ENCODE measurements around the gene HOXD11. TPM values are rescaled to one million over a fixed set of nuclear protein-coding genes. Genes with fewer than 3 reads are reported as not detected.
A peak's percentile ranks its signal among the peaks of the same experiment; 100 is the strongest.

HOXD11 gene
- total RNA-seq, 2 experiments from 2014 or later = not detected

GRCh38 chr2:176076063-176076462 lies 31.0 kb upstream of the HOXD11 start:
- H3K36me3 Mint-ChIP-seq = peaks cover 16% of the 10 kb centered on the region
- intact Hi-C loops (cut with micrococcal nuclease) = no loop called here
- H3K4me3 Mint-ChIP-seq = no peak overlapping the region

GRCh38 chr2:176076796-176077195 lies 30.3 kb upstream of the HOXD11 start:
- Mint-ChIP-seq H3K36me3 (peaks cover 22% of the 10 kb centered on the region), H3K4me1 (ENCODE audit: low read depth) (peaks cover 19% of the 10 kb centered on the region), H3K27ac (no peak overlapping the region), H3K4me3 (no peak overlapping the region), H3K27me3 (peaks cover 77% of the 10 kb centered on the region), H3K9me3 (peaks cover 15% of the 10 kb centered on the region)
- no peak for DNase-seq
- ChIA-PET POLR2A (no interaction called here), CTCF (interaction anchor here (1.0 kb wide), 1 partner anchor 387 kb away, joined by 6 read pairs; no protein-coding TSS in a partner anchor)
- intact Hi-C loops (cut with micrococcal nuclease) = no loop called here

More at GRCh38 chr2:176076063-176076462, 31.0 kb upstream of the HOXD11 start:
- CTCF ChIA-PET = no interaction called here
- Mint-ChIP-seq H3K27ac (no peak overlapping the region), H3K9me3 (peaks cover 10% of the 10 kb centered on the region), H3K4me1 (ENCODE audit: low read depth) (peaks cover 18% of the 10 kb centered on the region), H3K27me3 (peaks cover 74% of the 10 kb centered on the region)
- POLR2A ChIA-PET = no interaction called here
- no peak for DNase-seq

GRCh38 chr2:176078541-176079284 lies 28.4 kb upstream of the HOXD11 start:
- CTCF ChIA-PET = interaction anchor here (0.7 kb wide), 1 partner anchor 15 kb away, joined by 3 read pairs; no protein-coding TSS in a partner anchor
- POLR2A ChIA-PET = no interaction called here
- peaks cover 73% of the 10 kb centered on the region for H3K27me3 Mint-ChIP-seq
- H3K9me3 Mint-ChIP-seq = peaks cover 17% of the 10 kb centered on the region
- H3K36me3 Mint-ChIP-seq = peaks cover 34% of the 10 kb centered on the region
- DNase-seq = no peak
- H3K4me1 Mint-ChIP-seq (ENCODE audit: low read depth) = peaks cover 17% of the 10 kb centered on the region
- H3K4me3 Mint-ChIP-seq = peak overlapping the region; percentile 30
- peak overlapping the region; percentile 2 for H3K27ac Mint-ChIP-seq
- intact Hi-C loops (cut with micrococcal nuclease) = no loop called here

- peak overlapping the region; percentile 42 for H3K27ac Mint-ChIP-seq
- intact Hi-C loops (cut with micrococcal nuclease) = no loop called here
Observed at GRCh38 chr2:176079285-176079830, 27.7 kb upstream of the HOXD11 start.

GRCh38 chr2:176079831-176080539 lies 27.1 kb upstream of the HOXD11 start:
- no peak for DNase-seq
- POLR2A ChIA-PET = interaction anchor here (0.6 kb wide), 1 partner anchor 380 kb away, joined by 3 read pairs; no protein-coding TSS in a partner anchor
- H3K27ac Mint-ChIP-seq = peak overlapping the region; percentile 42
- H3K4me1 Mint-ChIP-seq (ENCODE audit: low read depth) = peaks cover 17% of the 10 kb centered on the region
- H3K36me3 Mint-ChIP-seq = peaks cover 39% of the 10 kb centered on the region
- peaks cover 22% of the 10 kb centered on the region for H3K9me3 Mint-ChIP-seq
- H3K4me3 Mint-ChIP-seq = peak overlapping the region; percentile 30
- intact Hi-C loops (cut with micrococcal nuclease) = loop anchor here (2.0 kb wide), 1 partner anchor 17 kb away; no protein-coding TSS in a partner anchor
- H3K27me3 Mint-ChIP-seq = peaks cover 74% of the 10 kb centered on the region
- CTCF ChIA-PET = interaction anchor here (0.7 to 1.2 kb wide), 3 partner anchors 14 to 18 kb away, joined by 3 read pairs; no protein-coding TSS in a partner anchor

More at GRCh38 chr2:176079285-176079830, 27.7 kb upstream of the HOXD11 start:
- Mint-ChIP-seq H3K4me1 (ENCODE audit: low read depth) (peaks cover 17% of the 10 kb centered on the region), H3K4me3 (peak overlapping the region; percentile 30), H3K9me3 (peaks cover 22% of the 10 kb centered on the region), H3K36me3 (peaks cover 39% of the 10 kb centered on the region), H3K27me3 (peaks cover 74% of the 10 kb centered on the region)
- ChIA-PET CTCF (interaction anchor here (0.7 to 1.2 kb wide), 2 partner anchors 14 to 18 kb away, joined by 3 read pairs; no protein-coding TSS in a partner anchor), POLR2A (interaction anchor here (0.6 kb wide), 1 partner anchor 380 kb away, joined by 3 read pairs; no protein-coding TSS in a partner anchor)
- no peak for DNase-seq

GRCh38 chr2:176080540-176081375 lies 26.3 kb upstream of the HOXD11 start:
- Mint-ChIP-seq H3K4me3 (peak overlapping the region; percentile 45), H3K27ac (peak overlapping the region; percentile 52), H3K4me1 (ENCODE audit: low read depth) (peaks cover 17% of the 10 kb centered on the region), H3K9me3 (peaks cover 19% of the 10 kb centered on the region), H3K27me3 (peaks cover 75% of the 10 kb centered on the region), H3K36me3 (peaks cover 39% of the 10 kb centered on the region)
- intact Hi-C loops (cut with micrococcal nuclease) = loop anchor here (2.0 kb wide), 1 partner anchor 16 kb away; no protein-coding TSS in a partner anchor
- ChIA-PET CTCF (interaction anchor here (0.9 to 2.0 kb wide), 3 partner anchors 15 to 17 kb away, joined by 3 to 7 read pairs (median 3); no protein-coding TSS in a partner anchor), POLR2A (no interaction called here)
- no peak for DNase-seq

GRCh38 chr2:176081376-176081836 lies 25.7 kb upstream of the HOXD11 start:
- peak overlapping the region; percentile 45 for H3K4me3 Mint-ChIP-seq
- H3K4me1 Mint-ChIP-seq (ENCODE audit: low read depth) = peaks cover 17% of the 10 kb centered on the region
- H3K9me3 Mint-ChIP-seq = peaks cover 18% of the 10 kb centered on the region
- H3K36me3 Mint-ChIP-seq = peaks cover 39% of the 10 kb centered on the region
- ChIA-PET CTCF (interaction anchor here (2.0 kb wide), 1 partner anchor 16 kb away, joined by 7 read pairs; no protein-coding TSS in a partner anchor), POLR2A (no interaction called here)
- no peak for DNase-seq
- intact Hi-C loops (cut with micrococcal nuclease) = loop anchor here (2.0 kb wide), 1 partner anchor 15 kb away; no protein-coding TSS in a partner anchor
- peak overlapping the region; percentile 52 for H3K27ac Mint-ChIP-seq
- H3K27me3 Mint-ChIP-seq = peaks cover 74% of the 10 kb centered on the region

- Mint-ChIP-seq H3K27me3 (peaks cover 76% of the 10 kb centered on the region), H3K4me3 (no peak overlapping the region), H3K27ac (peak overlapping the region; percentile 52), H3K36me3 (peaks cover 42% of the 10 kb centered on the region), H3K4me1 (ENCODE audit: low read depth) (peaks cover 17% of the 10 kb centered on the region), H3K9me3 (peaks cover 18% of the 10 kb centered on the region)
- ChIA-PET CTCF (interaction anchor here (2.0 kb wide), 1 partner anchor 16 kb away, joined by 7 read pairs; no protein-coding TSS in a partner anchor), POLR2A (no interaction called here)
- no peak for DNase-seq
- intact Hi-C loops (cut with micrococcal nuclease) = loop anchor here (2.0 kb wide), 1 partner anchor 15 kb away; no protein-coding TSS in a partner anchor
Observed at GRCh38 chr2:176081837-176082524, 25.1 kb upstream of the HOXD11 start.

GRCh38 chr2:176082525-176082823 lies 24.6 kb upstream of the HOXD11 start:
- no peak for DNase-seq
- peak overlapping the region; percentile 60 for H3K27ac Mint-ChIP-seq
- intact Hi-C loops (cut with micrococcal nuclease) = no loop called here
- H3K27me3 Mint-ChIP-seq = peaks cover 76% of the 10 kb centered on the region
- CTCF ChIA-PET = interaction anchor here (2.0 kb wide), 1 partner anchor 15 kb away, joined by 7 read pairs; no protein-coding TSS in a partner anchor
- no peak overlapping the region for H3K4me3 Mint-ChIP-seq
- peaks cover 18% of the 10 kb centered on the region for H3K9me3 Mint-ChIP-seq
- POLR2A ChIA-PET = no interaction called here
- peaks cover 42% of the 10 kb centered on the region for H3K36me3 Mint-ChIP-seq
- H3K4me1 Mint-ChIP-seq (ENCODE audit: low read depth) = peaks cover 17% of the 10 kb centered on the region

GRCh38 chr2:176082824-176083751 lies 24.0 kb upstream of the HOXD11 start:
- Mint-ChIP-seq H3K27ac (peak overlapping the region; percentile 60), H3K9me3 (peaks cover 18% of the 10 kb centered on the region), H3K27me3 (peaks cover 82% of the 10 kb centered on the region), H3K4me1 (ENCODE audit: low read depth) (peaks cover 17% of the 10 kb centered on the region), H3K4me3 (peak overlapping the region; percentile 36), H3K36me3 (peaks cover 42% of the 10 kb centered on the region)
- DNase-seq = no peak
- ChIA-PET POLR2A (no interaction called here), CTCF (interaction anchor here (2.0 kb wide), 1 partner anchor 15 kb away, joined by 7 read pairs; no protein-coding TSS in a partner anchor)
- intact Hi-C loops (cut with micrococcal nuclease) = no loop called here
